ENCODE measurements around the gene DNAJC22. TPM values are rescaled to one million over a fixed set of nuclear protein-coding genes. Genes with fewer than 3 reads are reported as not detected.
A peak's percentile ranks its signal among the peaks of the same experiment; 100 is the strongest.

The DNAJC22 gene
- total RNA-seq: 0.08 TPM
- long read RNA-seq: 0 reads

GRCh38 chr12:49346659-49347310 lies at the start of gene DNAJC22:
TSS of gene DNAJC22 (plus strand) at chr12:49346888. CDS start at chr12:49348873, 1,985 bp downstream.
- intact Hi-C loops (cut with micrococcal nuclease): no loop called here
- Histone ChIP-seq H3K4me1 (peaks cover 60% of the 10 kb centered on the region), H3K27ac (replicated peaks) (no peak within 1 kb of the TSS), H3K4me3 (peak within 1 kb of the TSS; percentile 63), H3K36me3 (no peaks in the 10 kb centered on the region), H3K27me3 (ENCODE audit: low read depth) (peaks cover 100% of the 10 kb centered on the region), H3K9me3 (replicated peaks) (no peaks in the 10 kb centered on the region)
- no peak for DNase-seq
- TF ChIP-seq CTCF (IDR thresholded peaks at IDR 0.05; ENCODE audit: borderline replicate concordance): no peak

- TF ChIP-seq CTCF (IDR thresholded peaks at IDR 0.05; ENCODE audit: borderline replicate concordance): no peak
- no peak for DNase-seq
- peaks cover 41% of the 10 kb centered on the region for H3K4me1 ChIP-seq
- intact Hi-C loops (cut with micrococcal nuclease): no loop called here
- H3K27ac ChIP-seq (replicated peaks): no peak overlapping the region
- peaks cover 91% of the 10 kb centered on the region for H3K27me3 ChIP-seq (ENCODE audit: low read depth)
- H3K4me3 ChIP-seq: peak overlapping the region; percentile 47
- H3K9me3 ChIP-seq (replicated peaks): no peaks in the 10 kb centered on the region
- H3K36me3 ChIP-seq: no peaks in the 10 kb centered on the region
These were observed 49.0 kb upstream of the DNAJC22 start for GRCh38 chr12:49297695-49298060.

- Histone ChIP-seq H3K9me3 (replicated peaks) (no peaks in the 10 kb centered on the region), H3K36me3 (no peaks in the 10 kb centered on the region), H3K4me3 (no peak overlapping the region), H3K27me3 (ENCODE audit: low read depth) (peaks cover 96% of the 10 kb centered on the region), H3K27ac (replicated peaks) (no peak overlapping the region), H3K4me1 (peaks cover 36% of the 10 kb centered on the region)
- TF ChIP-seq CTCF (IDR thresholded peaks at IDR 0.05; ENCODE audit: borderline replicate concordance): no peak
- intact Hi-C loops (cut with micrococcal nuclease): no loop called here
- no peak for DNase-seq
These were observed 48.5 kb upstream of the DNAJC22 start for GRCh38 chr12:49298160-49298559.

- intact Hi-C loops (cut with micrococcal nuclease): no loop called here
- H3K27ac ChIP-seq (replicated peaks): no peak overlapping the region
- H3K4me3 ChIP-seq: no peak overlapping the region
- peaks cover 97% of the 10 kb centered on the region for H3K27me3 ChIP-seq (ENCODE audit: low read depth)
- no peaks in the 10 kb centered on the region for H3K9me3 ChIP-seq (replicated peaks)
- H3K4me1 ChIP-seq: peaks cover 12% of the 10 kb centered on the region
- no peak for TF ChIP-seq CTCF (IDR thresholded peaks at IDR 0.05; ENCODE audit: borderline replicate concordance)
- no peaks in the 10 kb centered on the region for H3K36me3 ChIP-seq
- DNase-seq: no peak
These were observed 44.9 kb upstream of the DNAJC22 start for GRCh38 chr12:49301760-49302159.

GRCh38 chr12:49304161-49304560 lies 42.5 kb upstream of the DNAJC22 start:
- intact Hi-C loops (cut with micrococcal nuclease): no loop called here
- Histone ChIP-seq H3K27me3 (ENCODE audit: low read depth) (peaks cover 97% of the 10 kb centered on the region), H3K4me1 (no peaks in the 10 kb centered on the region), H3K36me3 (no peaks in the 10 kb centered on the region), H3K9me3 (replicated peaks) (no peaks in the 10 kb centered on the region), H3K27ac (replicated peaks) (no peak overlapping the region), H3K4me3 (no peak overlapping the region)
- no peak for TF ChIP-seq CTCF (IDR thresholded peaks at IDR 0.05; ENCODE audit: borderline replicate concordance)
- no peak for DNase-seq

Measured in left ventricle myocardium inferior (tissue), 1 donor.